DND-41 (cell line): Measurements from ENCODE around the gene THAP2.

ENCODE experiments used
- CTCF ChIP-seq: IDR thresholded peaks from 2 replicates; pipeline ENCODE4 v1.5.1; 2012; ENCODE audit warnings: borderline replicate concordance, low read length, moderate library complexity, mild to moderate bottlenecking; ENCODE audit not compliant: poor library complexity, severe bottlenecking; ENCODE audit errors: extremely low read depth
- EZH2 ChIP-seq: IDR thresholded peaks from 3 replicates; pipeline ENCODE4 v1.6.1; 2012; ENCODE audit warnings: borderline replicate concordance, low read depth, mild to moderate bottlenecking, moderate library complexity, low read length, inconsistent platforms; ENCODE audit not compliant: severe bottlenecking

DNA sequence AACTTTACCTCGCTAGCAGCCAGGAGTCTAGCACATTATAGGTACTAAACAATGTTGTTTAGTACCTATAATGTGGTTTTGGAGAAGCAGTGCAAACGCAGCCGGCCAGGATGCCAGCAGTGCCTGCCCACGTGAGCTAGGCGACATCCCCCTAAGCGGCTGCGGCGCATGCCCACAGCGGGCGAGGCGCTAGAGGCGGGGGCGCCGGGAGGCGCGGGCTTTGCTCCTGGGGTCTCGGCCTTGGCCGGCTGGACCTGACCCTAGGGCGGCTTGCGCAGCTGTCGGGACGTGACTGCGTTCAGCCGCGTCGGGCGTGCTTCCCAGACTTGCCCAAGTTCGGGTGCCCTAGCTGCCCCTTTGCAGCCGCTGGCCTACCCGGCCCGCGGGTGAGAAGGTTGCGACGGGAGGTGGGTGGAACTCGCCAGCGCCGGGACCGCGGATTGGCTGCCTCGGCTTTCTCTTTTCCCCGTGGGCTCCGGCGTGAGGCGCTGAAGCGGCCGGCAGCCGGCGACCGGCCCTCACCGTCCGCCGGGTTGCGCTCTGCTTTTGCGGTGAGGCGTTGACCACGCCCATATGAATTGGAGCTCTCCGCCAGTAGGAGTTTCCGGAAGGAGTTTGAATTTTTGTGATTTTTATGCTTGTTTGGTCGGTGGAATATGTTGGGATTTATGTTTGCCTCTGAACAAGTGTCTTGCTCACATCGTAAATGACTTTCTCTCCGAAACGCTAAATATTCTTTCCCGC is 22.0 kb downstream of the THAP2 start, which contains the start of gene TMEM19:
- TF ChIP-seq CTCF, result peak; percentile 20
- TF ChIP-seq EZH2, result no peak
